Gastroesophageal sphincter (tissue), 4 donors: ENCODE results near the gene TENT5C. TPM values are rescaled to one million over a fixed set of nuclear protein-coding genes. Genes with fewer than 3 reads are reported as not detected.

Source experiments
- ATAC-seq: fragments of 150-250 bp; one replicate; pipeline ENCODE4 v1.9.1; 2016; ENCODE audit warnings: mild to moderate bottlenecking, moderate library complexity
- H3K27ac ChIP-seq, 4 donors: fragments of 200-600 bp; sonication (generic) in 3 of 4; 1 replicate in 3 of 4; 2 replicates in 1 of 4; pipeline ENCODE4 v1.5.1; 2016 to 2019
- H3K27me3 ChIP-seq: fragments of 200-600 bp; sonication (generic); one replicate; pipeline ENCODE4 v1.5.1; 2019
- H3K36me3 ChIP-seq, 2 donors: fragments of 200-600 bp; sonication (generic); one replicate each; pipeline ENCODE4 v1.5.1; 2019; ENCODE audit warnings: control low read depth in 1 of 2
- H3K4me1 ChIP-seq, 3 donors: fragments of 200-600 bp; sonication (generic); 1 replicate in 2 of 3; 2 replicates in 1 of 3; pipeline ENCODE4 v1.5.1; 2016 to 2019; ENCODE audit warnings: control low read depth in 2 of 3
- H3K4me3 ChIP-seq, 2 donors: fragments of 200-600 bp; sonication (generic); one replicate each; pipeline ENCODE4 v1.5.1; 2019; ENCODE audit warnings: mild to moderate bottlenecking in 1 of 2, moderate library complexity in 1 of 2
- H3K9me3 ChIP-seq, 3 donors: fragments of 200-600 bp; sonication (generic); one replicate each; pipeline ENCODE4 v1.5.1; 2017 to 2019; ENCODE audit warnings: control low read depth in 2 of 3
- CTCF ChIP-seq, 4 experiments: fragments of 200-600 bp in 2 of 4; fragments of 450-650 bp in 2 of 4; sonication (generic) in 1 of 4; IDR thresholded peaks; one replicate each; pipeline ENCODE4 v1.5.1; 2017 to 2019; ENCODE audit warnings: antibody characterized with exemption in 4 of 4, mild to moderate bottlenecking in 2 of 4, moderate library complexity in 2 of 4
- EP300 ChIP-seq: sonication (generic); formaldehyde crosslinking; IDR thresholded peaks from one replicate; pipeline ENCODE4 v1.6.1; 2017; ENCODE audit warnings: antibody characterized with exemption, mild to moderate bottlenecking
- POLR2A ChIP-seq, 2 donors: fragments of 450-650 bp; IDR thresholded peaks; one replicate each; pipeline ENCODE4 v1.6.1; 2017; ENCODE audit warnings: antibody characterized with exemption in 2 of 2, mild to moderate bottlenecking in 2 of 2, moderate library complexity in 1 of 2
- POLR2AphosphoS5 ChIP-seq: sonication (generic); formaldehyde crosslinking; IDR thresholded peaks from one replicate; pipeline ENCODE4 v1.6.1; 2017; ENCODE audit warnings: antibody characterized with exemption
- WGBS, 2 donors: methylation state at CpG; one replicate each; pipeline ENCODE4 v1.1.5; 2018; ENCODE audit warnings: low coverage in 1 of 2; 5-methylcytosine and 5-hydroxymethylcytosine counted together
- total RNA-seq, 4 donors: library from RNA; depleted of rRNA; stranded (reverse); fragments of >200 nt; gene quantifications; one replicate each; pipeline ENCODE4 v1.1.0, GENCODE V29; 2016

TENT5C gene
- total RNA-seq, 4 donors from 2014 or later, result 1.5 to 6.1 (median 3.2) TPM

DNA sequence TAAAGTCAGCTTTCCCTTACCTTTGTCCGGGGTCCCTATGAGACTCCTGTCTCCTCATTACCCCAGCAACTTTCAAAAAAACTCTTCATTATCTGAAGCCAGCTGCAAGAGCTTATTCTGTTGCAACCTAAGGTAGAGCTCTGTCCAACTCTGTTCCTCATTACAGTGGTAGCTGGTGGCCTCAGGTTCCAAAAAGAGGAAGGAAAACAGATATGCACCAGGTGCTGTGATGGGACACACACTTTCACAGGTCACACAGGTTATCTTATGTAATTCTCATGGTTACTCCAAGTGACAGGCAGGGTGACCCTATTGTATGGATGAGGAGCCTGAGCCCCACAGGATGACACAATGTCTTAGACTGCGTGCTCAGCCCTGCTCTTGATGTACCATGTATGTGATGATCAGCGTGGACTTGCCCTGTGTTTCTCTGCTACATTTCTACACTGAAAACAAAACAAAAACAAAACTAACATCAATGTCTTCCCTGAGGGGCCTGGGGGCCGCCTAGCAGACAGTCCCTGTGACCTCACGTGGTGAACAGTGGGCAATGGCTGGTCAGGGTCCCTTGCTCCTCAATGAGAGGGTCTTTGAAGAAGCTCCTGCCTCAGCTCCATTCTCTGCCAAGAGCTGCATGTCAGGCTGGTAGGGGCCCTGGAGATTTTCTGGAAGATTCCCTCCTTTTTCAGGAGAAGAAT is 9.7 kb upstream of the TENT5C start:
- Histone ChIP-seq H3K4me3 (no peak overlapping the region), H3K9me3 (no peaks in the 10 kb centered on the region), H3K27ac (no peak overlapping the region), H3K4me1 (no peaks in the 10 kb centered on the region), H3K27me3 (no peaks in the 10 kb centered on the region), H3K36me3 (no peaks in the 10 kb centered on the region)
- no peak for ATAC-seq
- no peak for TF ChIP-seq EP300
- WGBS, 2 donors, result 82 to 83% methylated on average over 1 of the region's 5 CpGs

GRCh38 chr1:117598489-117598888 is 7.4 kb upstream of the TENT5C start:
- H3K4me1 ChIP-seq, result no peaks in the 10 kb centered on the region
- ATAC-seq, result no peak
- WGBS, 2 donors, result 82 to 100% methylated on average over 1 to 6 of the region's 6 CpGs
- H3K9me3 ChIP-seq, result no peaks in the 10 kb centered on the region
- no peaks in the 10 kb centered on the region for H3K36me3 ChIP-seq
- H3K27me3 ChIP-seq, result no peaks in the 10 kb centered on the region
- H3K27ac ChIP-seq, result no peak overlapping the region
- TF ChIP-seq POLR2A (IDR thresholded peaks at IDR 0.05), result no peak
- no peak for TF ChIP-seq EP300
- no peak for TF ChIP-seq CTCF (IDR thresholded peaks at IDR 0.05)
- no peak for TF ChIP-seq POLR2AphosphoS5
- no peak overlapping the region for H3K4me3 ChIP-seq

DNA sequence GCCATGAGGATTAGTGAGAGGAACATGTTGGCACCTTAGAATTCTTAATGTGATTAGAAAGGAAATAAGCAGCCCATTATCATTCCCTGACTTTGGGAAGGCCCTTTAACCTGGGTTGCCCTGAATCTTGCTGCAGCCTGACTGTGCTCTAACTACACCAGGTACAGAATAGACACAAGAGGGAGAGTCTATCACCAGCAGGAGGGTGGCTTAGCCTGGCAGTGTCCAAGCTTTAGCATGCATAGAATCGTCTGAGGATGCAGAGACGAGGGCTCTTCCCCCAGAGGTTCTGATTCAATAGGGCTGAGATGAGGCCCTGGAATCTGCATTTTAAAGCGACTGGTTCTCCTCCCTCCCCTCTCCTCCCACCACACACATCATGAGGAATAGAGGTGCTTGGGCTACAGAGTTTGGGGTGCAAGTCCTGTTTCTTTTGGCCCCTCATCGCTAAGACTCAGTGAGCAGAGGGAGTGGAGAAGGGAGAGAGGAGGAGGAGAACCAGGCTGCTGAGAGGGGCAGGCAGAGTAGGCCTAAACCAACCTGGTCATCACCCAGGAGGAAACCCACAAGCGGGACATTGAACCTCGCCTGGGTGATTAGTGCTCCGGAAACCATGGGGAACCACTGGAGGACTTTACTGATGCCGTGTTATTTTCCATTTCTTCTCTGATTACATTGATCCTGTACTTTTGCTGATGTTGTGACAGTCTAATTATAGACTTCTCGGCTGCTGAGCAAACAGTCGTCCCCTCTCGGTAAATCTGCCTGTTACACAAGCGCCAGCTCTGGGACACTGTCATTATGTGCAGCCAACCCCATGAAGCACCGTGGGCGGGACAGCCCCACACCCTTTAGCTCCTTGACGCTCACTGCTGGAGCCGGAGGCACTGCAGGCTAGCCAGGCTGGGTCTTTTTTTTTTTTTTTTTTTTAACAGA is 6.3 kb upstream of the TENT5C start:
- Histone ChIP-seq H3K4me3 (no peak overlapping the region), H3K27me3 (no peaks in the 10 kb centered on the region), H3K9me3 (no peaks in the 10 kb centered on the region), H3K4me1 (peaks cover 0 to under 1% (median 0%) of the 10 kb centered on the region in 3 donors), H3K27ac (no peak overlapping the region), H3K36me3 (no peaks in the 10 kb centered on the region)
- ATAC-seq, result no peak
- TF ChIP-seq POLR2AphosphoS5, result no peak
- no peak for TF ChIP-seq POLR2A (IDR thresholded peaks at IDR 0.05)
- TF ChIP-seq CTCF (IDR thresholded peaks at IDR 0.05), result no peak
- TF ChIP-seq EP300, result no peak
- 74 to 80% methylated on average over 9 to 12 of the region's 16 CpGs for WGBS, 2 donors

DNA sequence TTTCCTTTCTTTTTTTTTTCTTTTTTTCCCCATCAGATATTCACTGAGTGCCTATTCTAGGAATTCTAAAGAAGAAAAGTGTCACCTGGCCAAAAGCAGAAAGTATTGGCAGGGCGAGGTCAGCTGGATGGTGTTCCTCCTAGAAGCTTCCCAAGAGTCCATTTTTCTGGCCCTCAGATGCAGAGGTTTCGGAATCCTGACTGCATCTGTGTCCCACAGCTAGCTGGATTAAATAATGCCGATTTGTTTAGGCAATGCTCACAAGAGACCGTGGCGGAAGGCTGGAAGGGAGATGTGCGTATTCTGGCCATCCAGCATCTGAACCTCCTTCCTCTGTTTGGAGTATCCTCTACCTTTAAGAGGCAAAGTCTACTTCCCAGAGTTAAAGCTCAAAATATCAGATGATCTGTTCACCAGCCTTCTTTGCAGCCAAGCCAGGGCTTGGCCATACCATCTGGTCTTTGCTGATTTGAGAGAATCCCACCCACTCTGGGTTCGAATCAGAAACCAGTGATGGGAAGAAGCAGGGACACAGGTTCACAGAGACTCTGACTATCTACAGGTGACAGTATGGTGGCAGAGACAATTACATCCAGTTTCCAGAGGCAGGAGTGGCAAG is 5.4 kb upstream of the TENT5C start:
- peaks cover 0 to 7% (median 0%) of the 10 kb centered on the region in 3 donors for H3K4me1 ChIP-seq
- H3K27me3 ChIP-seq, result no peaks in the 10 kb centered on the region
- no peaks in the 10 kb centered on the region for H3K9me3 ChIP-seq
- H3K4me3 ChIP-seq, result no peak overlapping the region
- no peak overlapping the region for H3K27ac ChIP-seq
- 80 to 86% methylated on average over 4 to 6 of the region's 7 CpGs for WGBS, 2 donors
- ATAC-seq, result no peak
- TF ChIP-seq POLR2AphosphoS5 (no peak), CTCF (IDR thresholded peaks at IDR 0.05) (no peak)
- H3K36me3 ChIP-seq, result no peaks in the 10 kb centered on the region

DNA sequence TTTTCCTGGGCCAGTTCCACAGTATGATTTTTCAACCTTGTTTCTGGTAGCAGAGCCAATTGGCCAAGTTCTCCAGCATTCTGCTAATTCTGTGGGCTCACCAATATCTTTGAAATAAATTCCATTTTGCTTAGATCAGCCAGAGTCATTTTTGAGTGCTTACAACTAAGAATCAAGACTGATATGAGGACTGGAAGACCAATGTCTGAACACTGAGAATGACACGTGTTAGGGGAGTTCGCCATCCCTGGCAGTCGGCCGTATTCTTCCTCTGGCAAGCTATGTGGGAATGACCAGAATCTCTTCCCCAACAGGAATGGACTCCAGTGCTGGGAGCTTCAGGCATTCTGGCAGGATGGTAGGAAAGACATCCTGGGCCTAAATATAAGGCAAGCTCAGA is 4.9 kb upstream of the TENT5C start:
- H3K27me3 ChIP-seq, result no peaks in the 10 kb centered on the region
- no peaks in the 10 kb centered on the region for H3K9me3 ChIP-seq
- no peak overlapping the region for H3K4me3 ChIP-seq
- ATAC-seq, result no peak
- 87% methylated on average over 4 of the region's 4 CpGs; no CpG with 5 or more reads in 1 of the 2 donors for WGBS, 2 donors
- no peak overlapping the region for H3K27ac ChIP-seq
- TF ChIP-seq EP300 (no peak), POLR2A (IDR thresholded peaks at IDR 0.05) (no peak), POLR2AphosphoS5 (no peak), CTCF (IDR thresholded peaks at IDR 0.05) (no peak)
- H3K36me3 ChIP-seq, result no peaks in the 10 kb centered on the region
- peaks cover 0 to 7% (median 0%) of the 10 kb centered on the region in 3 donors for H3K4me1 ChIP-seq
